CD4-positive, alpha-beta T cell treated with Interleukin-4 for 1 hour (primary cell): ENCODE results near the gene SLC38A1.
A peak's percentile ranks its signal among the peaks of the same experiment; 100 is the strongest.
"Not testable (repeated sequence)": the region's sequence is repeated elsewhere in the genome, so short reads cannot be mapped to it uniquely, and the experiment has no call there.

Experiments
- DNase-seq, 2 donors: peaks; one replicate each; pipeline ENCODE4 v3.0.0-alpha.2; 2020 to 2022

SLC38A1 gene

GRCh38 chr12:46268583-46269428 is at the start of gene SLC38A1:
Gene SLC38A1, minus strand, starts transcription at chr12:46269043. Its CDS starts 29,243 bp downstream, at chr12:46239800.
- DNase-seq, result peak; percentile 90 to 91

- no peak for DNase-seq
Observed at GRCh38 chr12:46318037-46318436, 49.2 kb upstream of the SLC38A1 start.

- no peak for DNase-seq
Observed at GRCh38 chr12:46304070-46304469, 35.2 kb upstream of the SLC38A1 start.

- peak; percentile 58 to 75 for DNase-seq
Observed at GRCh38 chr12:46303039-46303666, 34.3 kb upstream of the SLC38A1 start.

GRCh38 chr12:46300910-46301309 is 32.1 kb upstream of the SLC38A1 start:
- no peak for DNase-seq

- DNase-seq, result no peak
Observed at GRCh38 chr12:46299851-46300250, 31.0 kb upstream of the SLC38A1 start.

- no peak for DNase-seq
Observed at GRCh38 chr12:46298261-46298660, 29.4 kb upstream of the SLC38A1 start.

GRCh38 chr12:46296822-46297221 is 28.0 kb upstream of the SLC38A1 start:
- DNase-seq, result no peak

- DNase-seq, result no peak
Observed at GRCh38 chr12:46292754-46293402, 24.0 kb upstream of the SLC38A1 start.

- not testable (repeated sequence) for DNase-seq
Observed at GRCh38 chr12:46291953-46292352, 23.1 kb upstream of the SLC38A1 start.

- DNase-seq, result not testable (repeated sequence)
Observed at GRCh38 chr12:46285177-46285576, 16.3 kb upstream of the SLC38A1 start.

GRCh38 chr12:46282829-46283228 is 14.0 kb upstream of the SLC38A1 start:
- DNase-seq, result no peak

- DNase-seq, result no peak
Observed at GRCh38 chr12:46276756-46277155, 7.9 kb upstream of the SLC38A1 start.

GRCh38 chr12:46271863-46272262 is 3.0 kb upstream of the SLC38A1 start:
- DNase-seq, result no peak

GRCh38 chr12:46269429-46270241 is 792 bp upstream of the SLC38A1 start:
- DNase-seq, result peak; percentile 74

GRCh38 chr12:46267825-46268582 is 839 bp downstream of the SLC38A1 start:
- peak in 1 of 2 donors; percentile 26 for DNase-seq

- peak in 1 of 2 donors; percentile 45 for DNase-seq
Observed at GRCh38 chr12:46267575-46267824, 1.3 kb downstream of the SLC38A1 start.

GRCh38 chr12:46266869-46267574 is 1.8 kb downstream of the SLC38A1 start:
- peak; percentile 77 to 81 for DNase-seq

- DNase-seq, result peak; percentile 40 to 67
Observed at GRCh38 chr12:46266382-46266791, 2.5 kb downstream of the SLC38A1 start.

GRCh38 chr12:46265734-46266133 is 3.1 kb downstream of the SLC38A1 start:
- no peak for DNase-seq

- no peak for DNase-seq
Observed at GRCh38 chr12:46265102-46265501, 3.7 kb downstream of the SLC38A1 start.

GRCh38 chr12:46264057-46264456 is 4.8 kb downstream of the SLC38A1 start:
- DNase-seq, result no peak
